Measurements from ENCODE around the gene PAK6. TPM values are rescaled to one million over a fixed set of nuclear protein-coding genes. Genes with fewer than 3 reads are reported as not detected.

Gene PAK6
- total RNA-seq, 4 donors from 2014 or later: 0.84 to 2.0 TPM; not detected in 2

- DNase-seq (ENCODE audit: low spot score in 2 of 2): no peak
- TF ChIP-seq CTCF (IDR thresholded peaks at IDR 0.05) (no peak), POLR2A (IDR thresholded peaks at IDR 0.05) (no peak), EP300 (IDR thresholded peaks at IDR 0.05) (no peak)
- WGBS, 2 donors: 97% methylated on average over 5 of the region's 5 CpGs
- H3K27ac ChIP-seq: no peak overlapping the region
- H3K27me3 ChIP-seq: no peaks in the 10 kb centered on the region
- H3K36me3 ChIP-seq: no peaks in the 10 kb centered on the region
- no peak overlapping the region for H3K4me3 ChIP-seq
- peaks cover 0 to 4% (median 0%) of the 10 kb centered on the region in 4 donors for H3K4me1 ChIP-seq
- no peaks in the 10 kb centered on the region for H3K9me3 ChIP-seq
Observed at GRCh38 chr15:40229316-40229715, 9.5 kb upstream of the PAK6 start.

DNA sequence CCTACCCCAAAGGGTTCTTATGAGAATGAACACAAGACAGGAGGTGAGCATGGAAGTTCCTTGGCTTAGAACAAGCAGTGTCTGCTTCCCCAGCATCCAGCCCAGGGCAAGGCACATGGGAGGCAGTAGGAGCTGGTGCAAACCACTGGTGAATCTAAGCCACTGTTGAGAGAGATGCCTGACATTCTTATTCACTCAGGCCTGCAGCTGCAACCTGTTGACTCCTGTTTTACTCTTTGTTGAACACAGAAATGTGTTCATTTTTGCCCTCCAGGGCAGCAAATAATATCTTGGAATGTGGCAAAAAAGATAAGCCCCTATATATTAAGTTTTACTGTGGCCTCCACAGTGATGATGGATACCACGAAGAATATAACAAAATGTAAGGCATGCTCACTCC is 8.9 kb upstream of the PAK6 start:
- no peak for DNase-seq (ENCODE audit: low spot score in 2 of 2)
- Histone ChIP-seq H3K4me3 (no peak overlapping the region), H3K27ac (no peak overlapping the region), H3K36me3 (no peaks in the 10 kb centered on the region), H3K9me3 (no peaks in the 10 kb centered on the region), H3K27me3 (no peaks in the 10 kb centered on the region), H3K4me1 (peaks cover 0 to 4% (median 0%) of the 10 kb centered on the region in 4 donors)
- 97 to 100% methylated on average over 1 of the region's 1 CpG for WGBS, 2 donors
- no peak for TF ChIP-seq CTCF (IDR thresholded peaks at IDR 0.05)
- no peak for TF ChIP-seq POLR2A (IDR thresholded peaks at IDR 0.05)
- no peak for TF ChIP-seq EP300 (IDR thresholded peaks at IDR 0.05)

DNA sequence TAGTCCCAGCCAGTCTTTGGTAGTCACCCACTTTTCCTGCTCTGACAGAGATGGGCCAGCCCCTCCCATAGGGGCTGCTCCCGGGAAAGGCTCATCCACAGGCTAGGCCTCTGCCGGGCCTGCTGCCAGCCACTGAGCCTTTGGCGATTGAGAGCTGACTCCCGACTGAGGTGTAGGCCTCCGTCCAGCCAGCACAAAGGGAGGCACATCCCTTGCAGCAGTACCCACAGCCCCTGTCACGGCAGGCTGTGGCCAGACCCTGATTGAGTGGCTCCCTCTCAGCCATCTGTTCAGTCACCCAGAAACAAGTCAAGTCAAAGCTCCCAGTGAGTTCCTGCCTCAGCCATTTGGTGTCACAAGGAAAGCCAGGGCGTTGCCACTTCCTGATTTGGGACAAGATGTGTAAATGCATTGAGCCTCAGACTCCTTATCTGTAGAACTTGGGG is 6.2 kb upstream of the PAK6 start:
- 51 to 73% methylated on average over 1 to 6 of the region's 7 CpGs for WGBS, 2 donors
- H3K9me3 ChIP-seq: no peaks in the 10 kb centered on the region
- no peaks in the 10 kb centered on the region for H3K36me3 ChIP-seq
- H3K27me3 ChIP-seq: no peaks in the 10 kb centered on the region
- TF ChIP-seq POLR2A (IDR thresholded peaks at IDR 0.05) (no peak), EP300 (IDR thresholded peaks at IDR 0.05) (no peak), CTCF (IDR thresholded peaks at IDR 0.05) (no peak)
- peaks cover 0 to 4% (median 0%) of the 10 kb centered on the region in 4 donors for H3K4me1 ChIP-seq
- no peak overlapping the region for H3K27ac ChIP-seq
- no peak for DNase-seq (ENCODE audit: low spot score in 2 of 2)
- H3K4me3 ChIP-seq: no peak overlapping the region

DNA sequence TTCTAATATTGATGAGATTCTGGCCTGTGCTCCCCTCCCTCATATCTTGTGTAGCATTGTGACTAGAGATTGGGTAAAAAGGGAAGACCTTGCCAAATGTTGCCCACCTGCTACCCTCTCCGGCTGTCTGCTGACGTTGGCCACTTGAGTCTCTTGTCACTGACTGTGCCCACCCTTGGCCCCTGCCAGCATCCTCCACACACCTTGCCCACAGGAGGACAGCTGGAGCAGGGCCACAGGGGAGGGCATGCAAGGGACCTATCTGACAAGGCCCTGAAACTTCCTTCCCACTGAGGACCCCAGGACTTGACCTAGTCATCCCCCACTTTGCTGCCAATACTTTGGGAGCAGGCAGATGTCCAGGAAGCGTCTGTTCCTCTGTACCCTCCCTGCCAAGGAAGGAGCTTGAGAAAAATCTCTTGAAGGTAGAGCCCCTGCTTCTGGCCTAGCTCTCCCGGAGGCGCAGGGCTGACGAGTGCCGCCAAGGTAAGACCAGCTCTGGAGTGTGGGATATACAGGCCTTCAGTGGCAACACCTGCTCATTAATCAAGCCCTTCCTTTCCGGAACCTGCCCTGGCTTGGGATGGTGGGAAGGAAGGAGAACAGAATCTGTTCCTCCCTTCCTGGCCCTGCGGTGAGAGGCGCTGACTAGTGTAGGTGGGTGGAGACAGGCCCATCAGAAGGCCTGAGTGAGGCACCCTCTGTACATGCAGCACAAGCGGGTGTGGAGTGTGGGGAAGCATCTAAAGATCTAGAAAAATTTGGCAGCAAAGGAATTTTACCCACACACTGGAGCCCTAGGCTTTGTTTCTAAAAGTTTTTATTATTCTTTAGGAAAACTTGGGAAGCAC is 4.9 kb upstream of the PAK6 start:
- 89% methylated on average over 11 of the region's 11 CpGs for WGBS, 2 donors
- H3K4me1 ChIP-seq: peaks cover 0 to 10% (median 1%) of the 10 kb centered on the region in 4 donors
- no peak for DNase-seq (ENCODE audit: low spot score in 2 of 2)
- peaks cover 0 to 10% of the 10 kb centered on the region in 2 donors for H3K27me3 ChIP-seq
- no peak overlapping the region for H3K27ac ChIP-seq
- TF ChIP-seq CTCF (IDR thresholded peaks at IDR 0.05): no peak
- TF ChIP-seq EP300 (IDR thresholded peaks at IDR 0.05): no peak
- H3K9me3 ChIP-seq: no peaks in the 10 kb centered on the region
- H3K36me3 ChIP-seq: no peaks in the 10 kb centered on the region
- H3K4me3 ChIP-seq: no peak overlapping the region

GRCh38 chr15:40234783-40235182 is 4.1 kb upstream of the PAK6 start:
- no peak for TF ChIP-seq CTCF (IDR thresholded peaks at IDR 0.05)
- no peak for TF ChIP-seq POLR2A (IDR thresholded peaks at IDR 0.05)
- no peak for TF ChIP-seq EP300 (IDR thresholded peaks at IDR 0.05)
- no peaks in the 10 kb centered on the region for H3K9me3 ChIP-seq
- H3K4me1 ChIP-seq: peaks cover 0 to 17% (median 4%) of the 10 kb centered on the region in 4 donors
- DNase-seq (ENCODE audit: low spot score in 2 of 2): no peak
- no peak overlapping the region for H3K4me3 ChIP-seq
- no peak overlapping the region for H3K27ac ChIP-seq
- 61 to 64% methylated on average over 3 to 4 of the region's 4 CpGs for WGBS, 2 donors
- peaks cover 0 to 18% of the 10 kb centered on the region in 2 donors for H3K27me3 ChIP-seq
- H3K36me3 ChIP-seq: no peaks in the 10 kb centered on the region

Measured in tibial nerve (tissue), 4 donors.